ENCODE measurements around the gene NAA10.

The NAA10 gene

DNA sequence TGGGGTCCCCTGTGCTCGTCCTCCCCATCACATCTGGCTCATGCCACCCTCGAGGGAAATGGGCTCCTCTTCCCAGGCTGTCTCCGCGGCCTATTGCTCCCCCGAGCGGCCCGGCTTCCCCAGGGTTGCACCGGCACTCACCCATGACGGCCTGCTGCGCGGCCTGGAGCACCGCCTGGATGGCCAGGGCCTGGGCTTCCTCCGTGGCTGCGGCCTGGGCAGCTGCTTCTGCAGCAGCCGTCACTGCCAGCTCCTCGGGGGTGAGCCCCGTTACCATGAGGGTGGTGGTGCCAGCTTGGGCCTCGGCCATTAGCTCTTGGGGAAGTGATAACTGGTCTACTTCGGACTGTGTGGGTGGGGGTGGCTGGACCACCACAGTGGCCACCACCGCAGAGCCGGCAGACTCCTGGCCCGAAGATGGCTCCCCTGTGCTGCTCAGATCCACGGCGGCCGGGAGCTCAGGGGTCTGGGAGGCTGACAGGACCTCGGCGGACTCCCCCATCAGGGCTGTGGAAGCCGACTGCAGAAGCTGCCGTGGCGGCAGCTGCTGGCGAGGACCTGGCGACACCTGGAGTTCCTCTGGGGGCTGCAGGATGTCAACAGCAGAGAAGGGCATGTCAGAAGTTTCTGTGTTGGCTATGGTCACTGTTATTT, 17.7 kb upstream of the NAA10 start:
- Histone ChIP-seq H3K4me3 (no peak overlapping the region), H3K27ac (peak overlapping the region in 1 of 21 experiments; percentile 23)

GRCh38 chrX:153951683-153952372, 17.0 kb upstream of the NAA10 start:
- no peak overlapping the region for H3K4me3 ChIP-seq

GRCh38 chrX:153950127-153950526, 15.3 kb upstream of the NAA10 start:
- Histone ChIP-seq H3K4me3 (no peak overlapping the region), H3K27ac (no peak overlapping the region)

More at GRCh38 chrX:153951683-153952372, 17.0 kb upstream of the NAA10 start:
- H3K27ac ChIP-seq = no peak overlapping the region

DNA sequence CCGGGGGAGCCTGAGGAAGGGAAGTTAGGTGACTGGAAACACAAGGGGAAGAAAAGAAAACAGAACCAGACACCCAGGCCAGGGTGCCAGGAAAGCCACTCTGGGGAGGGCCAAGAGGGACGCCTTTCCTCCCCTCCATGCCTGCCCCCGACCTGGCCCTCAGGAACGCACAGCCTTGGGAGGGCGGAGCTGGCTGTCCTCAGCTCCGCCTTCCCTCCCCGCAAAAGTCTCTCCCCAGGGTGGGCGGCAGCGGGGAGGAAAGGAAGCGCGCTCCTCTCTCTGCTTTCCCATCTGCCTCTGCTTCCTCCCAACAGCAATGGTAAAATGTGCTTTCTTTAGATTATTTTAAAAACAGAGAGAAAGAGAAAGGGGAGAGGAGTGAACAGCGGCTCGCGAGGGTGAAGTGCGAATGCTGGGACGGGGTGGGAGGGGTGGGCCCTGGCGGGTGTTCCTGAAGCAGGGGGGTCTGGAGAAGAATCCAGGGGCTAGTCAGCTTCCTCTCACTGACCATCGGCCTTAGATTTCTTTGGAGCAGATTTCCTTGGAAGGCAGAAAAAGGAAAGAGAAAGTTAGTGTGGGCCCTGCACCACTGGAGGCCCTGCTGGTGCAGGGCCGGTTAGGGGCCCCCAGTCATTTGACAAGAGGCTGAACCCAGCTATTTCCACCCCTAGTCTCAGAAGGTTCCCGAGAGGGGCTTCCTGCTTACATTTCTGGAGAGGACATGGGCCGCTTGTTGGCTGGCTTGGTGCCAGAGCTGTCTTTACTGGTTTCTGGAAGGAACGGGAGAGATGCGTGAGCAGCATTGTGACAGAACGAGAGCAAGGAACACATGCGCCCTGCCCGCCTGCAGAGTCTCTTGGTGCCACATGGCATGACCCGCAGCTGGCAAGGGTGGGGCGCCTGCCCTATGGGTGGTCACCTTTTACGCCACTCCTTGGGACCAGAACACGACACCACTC, 14.3 kb upstream of the NAA10 start:
- H3K27ac ChIP-seq = peak overlapping the region in 3 of 21 experiments; percentile 6 to 62 (median 21)
- H3K4me3 ChIP-seq = no peak overlapping the region

DNA sequence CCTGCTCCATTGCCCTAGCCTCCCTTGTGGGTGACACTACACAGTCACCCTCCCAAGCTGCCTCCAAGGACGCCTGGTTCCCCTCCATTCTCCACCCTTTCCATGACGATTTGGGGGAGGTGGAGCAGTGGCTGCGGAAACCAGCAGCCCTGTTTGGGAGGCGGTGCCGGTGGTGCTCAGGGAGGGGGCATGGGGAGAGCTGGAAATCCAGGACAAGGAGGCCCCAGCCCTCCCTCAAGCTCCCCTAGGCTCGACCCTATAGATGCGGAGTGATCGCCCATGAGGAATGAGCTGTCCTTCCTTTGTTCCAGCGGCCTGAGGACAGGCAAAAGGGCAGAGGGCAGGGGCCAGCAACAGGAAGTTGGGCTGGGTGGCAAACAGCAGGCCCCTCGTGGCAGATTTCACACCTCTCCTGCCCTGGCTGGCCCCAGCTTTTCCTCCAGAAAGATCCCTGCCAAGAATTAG, 13.2 kb upstream of the NAA10 start:
- no peak overlapping the region for H3K4me3 ChIP-seq
- H3K27ac ChIP-seq = peak overlapping the region in 2 of 21 experiments; percentile 8 to 13

DNA sequence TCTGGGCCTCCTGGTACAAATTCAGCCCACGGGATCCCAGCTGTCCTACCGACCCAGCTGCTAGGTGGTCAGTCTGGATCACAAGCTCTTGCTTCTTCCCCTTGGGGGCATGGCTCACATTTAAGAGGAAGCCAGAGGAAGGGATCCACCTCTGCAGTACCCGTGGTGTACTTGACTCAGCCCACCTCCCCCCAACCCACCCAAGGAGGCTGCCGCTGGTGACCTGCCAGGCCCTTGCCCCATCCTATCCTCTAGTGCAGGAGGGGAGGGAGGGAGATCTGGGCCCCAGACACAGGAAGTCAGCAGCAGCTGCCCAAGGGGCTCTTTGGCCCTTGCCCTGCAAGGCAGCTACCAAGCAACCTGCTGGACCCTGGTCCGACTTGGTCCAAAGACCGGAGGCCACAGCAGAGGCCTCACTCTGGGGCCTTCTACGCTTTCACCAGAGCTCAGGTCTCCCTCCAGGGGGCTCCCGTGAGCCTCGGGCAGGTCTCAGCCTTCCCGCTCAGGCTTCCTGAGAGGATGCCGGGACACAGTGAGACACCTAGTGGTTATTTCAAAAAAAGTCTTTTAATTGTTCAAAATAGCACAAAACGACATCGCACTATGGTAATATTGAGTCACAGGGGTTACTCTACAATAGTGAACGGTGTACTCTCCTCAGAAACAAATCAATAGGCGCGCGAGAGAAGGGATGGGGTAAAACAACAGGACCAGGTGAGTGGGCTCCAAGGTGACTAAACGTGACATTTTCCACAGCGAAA, 12.4 kb upstream of the NAA10 start:
- Histone ChIP-seq H3K27ac (peak overlapping the region in 3 of 21 experiments; percentile 13 to 30 (median 26)), H3K4me3 (no peak overlapping the region)

GRCh38 chrX:153945956-153946943, 11.4 kb upstream of the NAA10 start:
- Histone ChIP-seq H3K27ac (no peak overlapping the region), H3K4me3 (no peak overlapping the region)

GRCh38 chrX:153944800-153945150, 9.9 kb upstream of the NAA10 start:
- Histone ChIP-seq H3K4me3 (peak overlapping the region in 4 of 7 experiments; percentile 13 to 30 (median 26)), H3K27ac (peak overlapping the region in 13 of 21 experiments; percentile 33 to 77 (median 64))

DNA sequence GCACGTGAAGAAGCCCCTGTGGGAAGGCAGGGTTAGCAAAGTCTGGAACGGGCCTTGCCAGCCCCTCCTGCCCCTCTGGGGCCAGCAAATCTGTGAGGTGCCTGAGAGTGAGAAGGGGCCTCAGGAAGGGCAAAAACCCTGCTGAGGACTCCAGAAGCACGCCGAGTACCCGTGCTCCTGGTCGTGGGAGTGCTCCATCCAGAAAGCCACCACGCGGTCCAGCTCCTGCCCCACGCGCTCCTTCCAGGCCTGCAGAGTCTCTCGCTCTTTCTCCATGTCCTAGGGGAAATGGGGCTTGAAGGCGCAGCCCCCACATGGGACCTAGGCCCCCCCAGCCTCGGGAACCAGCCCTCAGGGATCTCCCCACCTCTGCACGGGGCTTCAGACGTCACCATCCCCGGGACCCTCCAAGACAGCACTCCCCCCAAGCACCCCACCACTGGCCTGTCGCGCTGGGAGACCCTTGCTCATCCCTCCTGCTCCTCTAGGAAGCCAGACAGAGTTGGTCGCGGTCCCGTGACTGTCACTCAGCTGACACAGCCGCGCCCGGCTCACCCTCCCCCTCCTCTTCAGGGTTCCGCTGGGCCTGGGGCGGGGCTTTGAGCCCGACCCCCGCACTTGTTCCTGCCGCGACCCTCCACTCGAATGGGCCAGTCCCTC, 9.4 kb upstream of the NAA10 start, which contains the start of gene RENBP:
TSS of gene RENBP (minus strand) at position 504 of the 660 bp plus-strand sequence. CDS start at position 471, 33 bp downstream.
- peak within 1 kb of the TSS in 19 of 21 experiments; percentile 39 to 77 (median 60) for H3K27ac ChIP-seq
- H3K4me3 ChIP-seq = peak within 1 kb of the TSS; percentile 7 to 30 (median 13)

- H3K27ac ChIP-seq = peak overlapping the region in 4 of 21 experiments; percentile 28 to 58 (median 40)
- no peak overlapping the region for H3K4me3 ChIP-seq
These were observed 6.8 kb upstream of the NAA10 start for GRCh38 chrX:153941336-153942252.

GRCh38 chrX:153939573-153939972, 4.7 kb upstream of the NAA10 start:
- H3K4me3 ChIP-seq = no peak overlapping the region

DNA sequence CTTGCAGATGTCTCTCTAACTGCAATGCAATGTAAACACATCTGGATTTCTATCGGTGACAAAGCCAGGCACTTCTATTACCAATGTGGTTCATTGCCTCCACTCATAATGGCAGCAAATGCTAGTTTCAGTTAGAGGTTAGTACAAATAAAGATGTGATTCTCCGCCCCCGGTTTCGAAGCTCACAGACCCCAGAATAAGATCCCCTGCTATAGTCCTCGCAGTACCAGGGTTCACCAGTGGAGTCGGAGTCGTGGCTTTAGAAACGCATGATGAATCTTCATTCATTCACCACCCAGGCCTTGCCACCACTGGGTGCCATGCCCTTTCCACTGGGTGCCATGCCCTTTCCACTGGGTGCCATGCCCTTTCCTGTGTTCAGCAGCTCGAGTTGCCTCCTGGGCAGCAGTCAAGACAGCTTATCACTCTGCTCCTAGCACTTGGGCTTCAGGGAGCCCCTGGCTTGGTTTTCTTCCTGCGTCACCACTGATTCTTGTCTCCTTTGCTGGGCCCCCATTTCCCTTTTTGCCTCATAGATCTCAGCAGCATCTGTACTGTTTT, 3.5 kb upstream of the NAA10 start:
- H3K4me3 ChIP-seq = no peak overlapping the region
- H3K27ac ChIP-seq = no peak overlapping the region

More at GRCh38 chrX:153939573-153939972, 4.7 kb upstream of the NAA10 start:
- H3K27ac ChIP-seq = no peak overlapping the region

DNA sequence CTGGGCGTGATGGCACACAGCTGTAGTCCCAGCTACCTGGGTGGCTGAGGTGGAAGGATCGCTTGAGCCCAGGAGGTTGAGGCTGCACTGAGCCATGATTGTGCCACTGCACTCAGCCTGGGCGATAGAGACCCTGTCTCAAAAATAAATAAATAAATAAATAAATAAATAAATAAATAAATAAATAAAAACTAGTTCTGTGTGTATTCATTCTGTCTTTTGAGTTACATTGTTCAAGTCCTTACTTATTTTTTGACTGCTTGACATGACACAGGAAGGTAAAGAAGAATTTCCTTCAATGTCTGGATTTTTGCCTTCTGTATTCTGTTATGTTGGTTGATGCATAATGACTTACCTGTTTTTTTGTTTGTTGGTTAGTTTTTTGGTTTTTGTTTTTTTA, 2.2 kb upstream of the NAA10 start:
- no peak overlapping the region for H3K27ac ChIP-seq
- no peak overlapping the region for H3K4me3 ChIP-seq

- Histone ChIP-seq H3K4me3 (peak overlapping the region; percentile 38 to 71 (median 63)), H3K27ac (peak overlapping the region in 7 of 21 experiments; percentile 44 to 87 (median 66))
These were observed 552 bp upstream of the NAA10 start for GRCh38 chrX:153935326-153935851.

- Histone ChIP-seq H3K27ac (peak overlapping the region in 20 of 21 experiments; percentile 13 to 87 (median 76)), H3K4me3 (peak overlapping the region; percentile 52 to 71 (median 68))
These were observed 582 bp downstream of the NAA10 start for GRCh38 chrX:153934148-153934761.
